Measurements from ENCODE around the gene ALDH9A1.

The ALDH9A1 gene

GRCh38 chr1:165616987-165617546 is 81.3 kb downstream of the ALDH9A1 start:
- DNase-seq = no peak

- DNase-seq = no peak
Measured at GRCh38 chr1:165616054-165616612, 82.2 kb downstream of the ALDH9A1 start.
